NB4 (cell line): ENCODE data around the gene SLC38A2.

ENCODE experiments used
- CTCF ChIP-seq: IDR thresholded peaks from one replicate; pipeline ENCODE4 v1.5.1; 2012; ENCODE audit warnings: low read depth, low read length
- TF ChIP-seq, protein P1 (sequence below): IDR thresholded peaks from 2 replicates; pipeline ENCODE4 v1.6.1; 2011; ENCODE audit warnings: low read depth, low read length

DNA sequence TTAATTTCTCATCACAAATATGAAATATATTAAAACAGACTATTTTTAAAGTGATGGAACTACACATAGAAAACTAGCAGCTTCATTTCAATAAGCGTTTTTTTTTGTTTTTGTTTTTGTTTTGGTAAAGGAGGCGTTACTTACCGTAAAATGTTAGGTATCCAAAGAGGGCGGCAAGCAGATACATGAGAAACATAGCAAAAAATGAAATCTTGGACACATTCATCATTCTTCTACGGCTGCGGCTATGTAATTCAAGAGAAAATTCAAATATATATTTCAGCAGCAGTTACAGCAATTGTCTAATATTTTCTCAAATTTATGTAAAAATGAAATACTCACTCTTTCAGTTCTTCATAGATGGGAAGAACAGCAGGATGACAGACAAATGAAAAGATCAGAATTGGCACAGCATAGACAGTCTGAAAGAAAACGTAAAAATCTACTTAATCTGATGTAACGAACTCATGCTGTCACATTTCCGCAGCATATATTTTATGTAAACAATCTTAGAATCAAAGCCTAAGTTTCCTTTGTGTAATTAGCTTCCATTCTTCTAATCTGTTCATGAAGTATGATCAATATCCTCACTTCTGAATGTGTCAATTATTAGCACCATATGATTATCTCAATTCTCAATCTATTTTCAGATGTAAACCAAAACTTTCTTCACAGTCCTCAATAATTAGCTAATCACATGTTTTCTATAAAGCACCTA lies 8.8 kb downstream of the SLC38A2 start:
- no peak for TF ChIP-seq CTCF
- TF ChIP-seq, protein P1, sequence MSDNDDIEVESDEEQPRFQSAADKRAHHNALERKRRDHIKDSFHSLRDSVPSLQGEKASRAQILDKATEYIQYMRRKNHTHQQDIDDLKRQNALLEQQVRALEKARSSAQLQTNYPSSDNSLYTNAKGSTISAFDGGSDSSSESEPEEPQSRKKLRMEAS = no peak
